ENCODE data around the gene RFPL3.

RFPL3 gene

GRCh38 chr22:32389685-32390084 is 32.0 kb downstream of the RFPL3 start:
- no peak overlapping the region for H3K4me3 ChIP-seq (replicated peaks; ENCODE audit: low read depth, low read length)
- TF ChIP-seq CTCF (IDR thresholded peaks at IDR 0.05; ENCODE audit: low read depth, low read length, missing control alignments) = peak; percentile 48
- DNase-seq (ENCODE audit: extremely low read depth, low read depth) = no peak

- TF ChIP-seq CTCF (IDR thresholded peaks at IDR 0.05; ENCODE audit: low read depth, low read length, missing control alignments) = no peak
- DNase-seq (ENCODE audit: extremely low read depth, low read depth) = no peak
- no peak overlapping the region for H3K4me3 ChIP-seq (replicated peaks; ENCODE audit: low read depth, low read length)
Measured at GRCh38 chr22:32395107-32395506, 37.4 kb downstream of the RFPL3 start.

GRCh38 chr22:32396255-32396654 is 38.6 kb downstream of the RFPL3 start:
- H3K4me3 ChIP-seq (replicated peaks; ENCODE audit: low read depth, low read length) = no peak overlapping the region
- DNase-seq (ENCODE audit: extremely low read depth, low read depth) = no peak
- no peak for TF ChIP-seq CTCF (IDR thresholded peaks at IDR 0.05; ENCODE audit: low read depth, low read length, missing control alignments)

GRCh38 chr22:32396746-32397145 is 39.1 kb downstream of the RFPL3 start:
- no peak overlapping the region for H3K4me3 ChIP-seq (replicated peaks; ENCODE audit: low read depth, low read length)
- no peak for TF ChIP-seq CTCF (IDR thresholded peaks at IDR 0.05; ENCODE audit: low read depth, low read length, missing control alignments)
- DNase-seq (ENCODE audit: extremely low read depth, low read depth) = peak; percentile 66

- DNase-seq (ENCODE audit: extremely low read depth, low read depth) = no peak
- no peak for TF ChIP-seq CTCF (IDR thresholded peaks at IDR 0.05; ENCODE audit: low read depth, low read length, missing control alignments)
Measured at GRCh38 chr22:32401486-32401885, 43.8 kb downstream of the RFPL3 start.

GRCh38 chr22:32404021-32404420 is 46.4 kb downstream of the RFPL3 start:
- no peak for TF ChIP-seq CTCF (IDR thresholded peaks at IDR 0.05; ENCODE audit: low read depth, low read length, missing control alignments)
- no peak overlapping the region for H3K4me3 ChIP-seq (replicated peaks; ENCODE audit: low read depth, low read length)
- no peak for DNase-seq (ENCODE audit: extremely low read depth, low read depth)

More at GRCh38 chr22:32401486-32401885, 43.8 kb downstream of the RFPL3 start:
- no peak overlapping the region for H3K4me3 ChIP-seq (replicated peaks; ENCODE audit: low read depth, low read length)

GRCh38 chr22:32407312-32407711 is 49.6 kb downstream of the RFPL3 start:
- TF ChIP-seq CTCF (IDR thresholded peaks at IDR 0.05; ENCODE audit: low read depth, low read length, missing control alignments) = no peak

More at GRCh38 chr22:32407312-32407711, 49.6 kb downstream of the RFPL3 start:
- no peak overlapping the region for H3K4me3 ChIP-seq (replicated peaks; ENCODE audit: low read depth, low read length)
- DNase-seq (ENCODE audit: extremely low read depth, low read depth) = no peak

All from HFF-Myc (cell line).